Large intestine (tissue), 3 donors: ENCODE data around the gene SMAP1. TPM values are rescaled to one million over a fixed set of nuclear protein-coding genes. Genes with fewer than 3 reads are reported as not detected.

ENCODE experiments used
- DNase-seq, 2 donors: peaks; one replicate each; pipeline versions ENCODE4 v3.0.0 to v3.0.0-alpha.2; 2013
- H3K27ac ChIP-seq: one replicate; pipeline ENCODE4 v1.5.1; 2013; ENCODE audit warnings: low read length
- H3K27me3 ChIP-seq: 2 replicates; pipeline ENCODE4 v1.6.1; 2013; ENCODE audit warnings: low read length; ENCODE audit not compliant: control insufficient read depth, insufficient read depth
- H3K36me3 ChIP-seq: 2 replicates; pipeline ENCODE4 v1.6.1; 2013; ENCODE audit warnings: low read length; ENCODE audit not compliant: control insufficient read depth, insufficient read depth
- H3K4me1 ChIP-seq: one replicate; pipeline ENCODE4 v1.6.1; 2013; ENCODE audit warnings: low read length; ENCODE audit not compliant: control insufficient read depth, insufficient read depth
- H3K4me3 ChIP-seq: one replicate; pipeline ENCODE4 v1.5.1; 2013; ENCODE audit warnings: low read length
- H3K9me3 ChIP-seq: one replicate; pipeline ENCODE4 v1.6.1; 2013; ENCODE audit warnings: mild to moderate bottlenecking, low read depth, low read length, moderate library complexity; ENCODE audit not compliant: control insufficient read depth
- WGBS: methylation state at CpG from one replicate; pipeline ENCODE4 v1.1.5; 2013; ENCODE audit warnings: low lambda C conversion rate; ENCODE audit not compliant: insufficient coverage; 5-methylcytosine and 5-hydroxymethylcytosine counted together
- polyA plus RNA-seq: library from polyadenylated mRNA; unstranded; fragments of 120-200 nt; gene quantifications from one replicate; pipeline ENCODE4 v1.2.1, GENCODE V29; 2013

Gene SMAP1
- polyA plus RNA-seq, 1 donor, result 38.9 TPM

DNA sequence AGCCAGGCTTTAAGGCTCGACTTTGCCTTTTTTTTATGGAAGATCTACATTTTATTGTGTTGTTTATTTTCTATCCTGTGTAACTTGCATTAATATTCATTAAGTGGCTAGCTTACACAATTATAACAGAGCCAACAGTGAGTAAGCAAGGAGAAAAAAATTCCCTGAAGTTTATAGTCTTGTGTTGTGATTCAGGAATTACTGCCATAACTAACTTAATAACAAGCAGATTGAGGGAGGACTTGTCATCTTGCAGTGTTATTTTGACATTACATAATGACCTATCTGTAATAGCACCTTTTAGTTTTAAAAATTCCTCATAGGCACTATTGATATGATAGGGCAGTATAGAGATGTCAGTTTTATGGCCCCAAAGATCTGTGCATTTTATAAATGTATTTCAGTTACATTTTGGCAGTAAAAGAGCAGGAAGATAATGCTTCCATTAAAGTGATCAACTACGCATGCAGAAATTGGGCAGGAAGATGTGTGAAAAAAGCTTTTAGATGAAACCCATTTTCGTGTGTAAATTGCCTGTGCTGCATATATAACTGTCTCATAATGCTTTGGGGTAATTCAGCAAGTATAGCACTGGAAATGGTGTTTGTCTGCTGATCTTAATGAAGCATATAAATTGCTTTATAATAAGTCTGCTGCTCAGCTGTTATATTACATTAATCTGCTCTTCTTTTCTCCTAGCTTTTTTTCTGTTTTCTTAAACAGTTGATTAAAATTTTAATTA is 123.0 kb downstream of the SMAP1 start:
- H3K36me3 ChIP-seq, result no peaks in the 10 kb centered on the region
- 86% methylated on average over 3 of the region's 3 CpGs for WGBS
- no peaks in the 10 kb centered on the region for H3K27me3 ChIP-seq
- no peaks in the 10 kb centered on the region for H3K9me3 ChIP-seq
- no peaks in the 10 kb centered on the region for H3K4me1 ChIP-seq
- no peak overlapping the region for H3K27ac ChIP-seq
- DNase-seq, result no peak
- no peak overlapping the region for H3K4me3 ChIP-seq

DNA sequence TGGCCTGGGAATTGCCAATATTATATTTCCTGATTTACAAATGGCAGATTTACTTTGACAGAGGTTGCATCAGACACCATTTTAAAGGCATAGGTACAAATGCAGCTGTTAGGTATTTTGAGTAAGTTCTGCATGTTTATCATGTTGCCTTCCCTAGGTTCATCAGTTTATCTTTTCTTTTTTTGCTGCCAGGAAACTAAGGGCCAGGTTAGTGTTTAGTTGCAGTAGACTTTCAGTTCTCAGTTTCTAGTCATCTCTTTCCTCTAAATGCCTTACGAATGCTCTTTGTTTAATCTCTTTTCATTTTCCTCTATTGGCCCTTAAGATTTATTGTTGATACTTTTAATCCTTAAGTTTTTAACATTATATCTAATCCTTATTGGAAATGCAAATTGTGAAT is 129.9 kb downstream of the SMAP1 start:
- H3K27ac ChIP-seq, result no peak overlapping the region
- H3K9me3 ChIP-seq, result no peaks in the 10 kb centered on the region
- WGBS, result 100% methylated on average over 1 of the region's 1 CpG
- H3K36me3 ChIP-seq, result no peaks in the 10 kb centered on the region
- H3K4me3 ChIP-seq, result no peak overlapping the region
- H3K27me3 ChIP-seq, result no peaks in the 10 kb centered on the region
- DNase-seq, result no peak
- no peaks in the 10 kb centered on the region for H3K4me1 ChIP-seq

GRCh38 chr6:70806086-70806485 is 138.4 kb downstream of the SMAP1 start:
- no peak overlapping the region for H3K4me3 ChIP-seq
- no peaks in the 10 kb centered on the region for H3K27me3 ChIP-seq
- H3K4me1 ChIP-seq, result no peaks in the 10 kb centered on the region
- H3K27ac ChIP-seq, result no peak overlapping the region
- H3K36me3 ChIP-seq, result peaks cover 7% of the 10 kb centered on the region
- no peaks in the 10 kb centered on the region for H3K9me3 ChIP-seq
- no CpG with 5 or more reads among the region's 11 CpGs for WGBS
- DNase-seq, result no peak

DNA sequence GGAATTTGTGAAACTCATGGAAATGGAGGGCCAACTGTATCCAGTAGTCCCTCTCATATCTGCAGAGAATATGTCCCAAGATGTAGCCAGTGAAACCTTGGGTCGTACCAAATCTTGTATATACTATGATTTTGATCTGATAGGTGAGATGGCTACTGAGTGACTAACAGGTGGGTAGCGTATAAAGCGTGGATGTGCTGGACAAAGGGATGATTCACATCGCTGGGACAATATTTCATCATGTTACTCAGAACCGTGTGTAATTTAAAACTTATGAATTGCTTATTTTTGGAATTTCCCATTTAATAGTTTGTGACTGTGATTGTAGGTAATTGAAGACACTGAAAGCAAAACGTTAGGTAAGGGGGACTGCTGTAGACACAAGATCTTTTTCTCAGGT is 144.1 kb downstream of the SMAP1 start:
- H3K9me3 ChIP-seq, result no peaks in the 10 kb centered on the region
- DNase-seq, result no peak
- no peaks in the 10 kb centered on the region for H3K4me1 ChIP-seq
- 93% methylated on average over 2 of the region's 6 CpGs for WGBS
- H3K4me3 ChIP-seq, result no peak overlapping the region
- H3K36me3 ChIP-seq, result no peaks in the 10 kb centered on the region
- no peaks in the 10 kb centered on the region for H3K27me3 ChIP-seq
- no peak overlapping the region for H3K27ac ChIP-seq

- H3K4me1 ChIP-seq, result no peaks in the 10 kb centered on the region
- H3K9me3 ChIP-seq, result no peaks in the 10 kb centered on the region
- DNase-seq, result no peak
- H3K27ac ChIP-seq, result no peak overlapping the region
- no peaks in the 10 kb centered on the region for H3K27me3 ChIP-seq
- H3K4me3 ChIP-seq, result no peak overlapping the region
- no peaks in the 10 kb centered on the region for H3K36me3 ChIP-seq
- WGBS, result 100% methylated on average over 1 of the region's 3 CpGs
Observed at GRCh38 chr6:70813885-70814284, 146.2 kb downstream of the SMAP1 start.

DNA sequence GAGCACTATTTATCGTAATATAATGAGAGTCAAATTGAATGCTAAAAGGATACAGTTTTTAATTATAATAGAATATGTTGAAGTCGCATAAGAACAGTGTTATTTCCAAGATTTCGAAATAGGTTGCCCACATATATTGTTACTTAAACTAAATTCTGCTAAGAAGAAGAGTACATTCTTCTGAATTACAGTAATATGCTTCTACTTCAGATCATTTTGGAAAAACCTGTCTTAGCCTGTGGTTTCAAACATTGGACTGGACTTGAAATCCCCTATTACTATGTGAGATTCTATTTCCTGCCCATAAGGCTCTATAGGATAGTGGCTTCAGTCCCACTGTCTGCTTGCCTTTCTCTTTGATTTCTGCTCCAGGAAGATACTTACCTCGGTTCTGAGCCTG is 152.0 kb downstream of the SMAP1 start:
- H3K4me1 ChIP-seq, result no peaks in the 10 kb centered on the region
- no peak for DNase-seq
- H3K27ac ChIP-seq, result no peak overlapping the region
- H3K36me3 ChIP-seq, result peaks cover 2% of the 10 kb centered on the region
- 100% methylated on average over 2 of the region's 4 CpGs for WGBS
- no peak overlapping the region for H3K4me3 ChIP-seq
- no peaks in the 10 kb centered on the region for H3K27me3 ChIP-seq
- H3K9me3 ChIP-seq, result no peaks in the 10 kb centered on the region

- peaks cover 4% of the 10 kb centered on the region for H3K36me3 ChIP-seq
- no peak overlapping the region for H3K27ac ChIP-seq
- no peak for DNase-seq
- H3K27me3 ChIP-seq, result no peaks in the 10 kb centered on the region
- no peak overlapping the region for H3K4me3 ChIP-seq
- WGBS, result 95% methylated on average over 2 of the region's 2 CpGs
- no peaks in the 10 kb centered on the region for H3K4me1 ChIP-seq
- H3K9me3 ChIP-seq, result no peaks in the 10 kb centered on the region
Observed at GRCh38 chr6:70820778-70821177, 153.1 kb downstream of the SMAP1 start.

GRCh38 chr6:70821751-70822150 is 154.1 kb downstream of the SMAP1 start:
- no peak overlapping the region for H3K27ac ChIP-seq
- no peaks in the 10 kb centered on the region for H3K4me1 ChIP-seq
- 100% methylated on average over 1 of the region's 2 CpGs for WGBS
- H3K4me3 ChIP-seq, result no peak overlapping the region
- no peak for DNase-seq
- H3K36me3 ChIP-seq, result peaks cover 4% of the 10 kb centered on the region
- no peaks in the 10 kb centered on the region for H3K27me3 ChIP-seq
- no peaks in the 10 kb centered on the region for H3K9me3 ChIP-seq

DNA sequence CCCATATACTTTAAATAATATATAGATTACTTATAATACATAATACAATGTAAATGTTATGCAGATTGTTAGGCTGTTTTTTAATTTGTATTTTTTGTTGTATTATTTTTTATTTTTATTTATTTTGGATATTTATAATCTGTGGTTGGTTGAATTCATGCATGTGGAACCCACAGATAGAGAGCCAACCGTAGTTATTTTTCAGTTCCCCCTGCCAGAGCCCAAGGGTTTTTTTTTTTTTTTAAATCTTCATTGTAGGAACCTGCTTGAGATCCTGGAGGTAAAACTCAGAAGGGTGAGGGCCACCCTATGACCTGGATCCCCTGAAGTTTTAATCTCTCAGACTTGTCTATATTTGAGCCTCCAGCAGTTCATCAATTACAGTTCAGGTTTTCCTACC is 156.0 kb downstream of the SMAP1 start:
- Histone ChIP-seq H3K4me1 (no peaks in the 10 kb centered on the region), H3K9me3 (no peaks in the 10 kb centered on the region), H3K36me3 (peaks cover 4% of the 10 kb centered on the region), H3K27me3 (no peaks in the 10 kb centered on the region), H3K27ac (no peak overlapping the region), H3K4me3 (no peak overlapping the region)
- WGBS, result 100% methylated on average over 1 of the region's 1 CpG
- no peak for DNase-seq

- H3K27me3 ChIP-seq, result no peaks in the 10 kb centered on the region
- no peaks in the 10 kb centered on the region for H3K9me3 ChIP-seq
- 100% methylated on average over 1 of the region's 3 CpGs for WGBS
- H3K4me1 ChIP-seq, result no peaks in the 10 kb centered on the region
- H3K36me3 ChIP-seq, result no peaks in the 10 kb centered on the region
- DNase-seq, result no peak
- H3K4me3 ChIP-seq, result no peak overlapping the region
- no peak overlapping the region for H3K27ac ChIP-seq
Observed at GRCh38 chr6:70831427-70831826, 163.7 kb downstream of the SMAP1 start.

GRCh38 chr6:70834520-70834919 is 166.8 kb downstream of the SMAP1 start:
- Histone ChIP-seq H3K4me1 (no peaks in the 10 kb centered on the region), H3K27me3 (no peaks in the 10 kb centered on the region), H3K9me3 (no peaks in the 10 kb centered on the region), H3K27ac (no peak overlapping the region), H3K36me3 (no peaks in the 10 kb centered on the region), H3K4me3 (no peak overlapping the region)
- WGBS, result no CpG with 5 or more reads among the region's 2 CpGs
- no peak for DNase-seq
